CD4-positive, alpha-beta T cell treated with Interferon alpha-2 for 1 hour (primary cell): ENCODE measurements around the gene ADPGK.
"Not testable (repeated sequence)": the region's sequence is repeated elsewhere in the genome, so short reads cannot be mapped to it uniquely, and the experiment has no call there.

Experiments used
- DNase-seq, 2 donors: peaks; one replicate each; pipeline ENCODE4 v3.0.0-alpha.2; 2020 to 2022

The ADPGK gene

GRCh38 chr15:72737723-72738122 lies 45.8 kb downstream of the ADPGK start:
- no peak for DNase-seq

- DNase-seq = no peak
Observed at GRCh38 chr15:72737061-72737460, 46.5 kb downstream of the ADPGK start.

- DNase-seq = no peak
Observed at GRCh38 chr15:72735111-72735510, 48.4 kb downstream of the ADPGK start.

- DNase-seq = no peak
Observed at GRCh38 chr15:72733941-72734738, 49.4 kb downstream of the ADPGK start.

GRCh38 chr15:72732516-72732915 lies 51.0 kb downstream of the ADPGK start:
- DNase-seq = no peak

GRCh38 chr15:72732086-72732485 lies 51.5 kb downstream of the ADPGK start:
- no peak for DNase-seq

GRCh38 chr15:72728821-72729220 lies 54.7 kb downstream of the ADPGK start:
- no peak for DNase-seq

- DNase-seq = not testable (repeated sequence)
Observed at GRCh38 chr15:72728249-72728648, 55.3 kb downstream of the ADPGK start.

GRCh38 chr15:72727154-72727553 lies 56.4 kb downstream of the ADPGK start:
- DNase-seq = no peak

- not testable (repeated sequence) for DNase-seq
Observed at GRCh38 chr15:72725851-72726250, 57.7 kb downstream of the ADPGK start.

- no peak for DNase-seq
Observed at GRCh38 chr15:72725446-72725845, 58.1 kb downstream of the ADPGK start.

GRCh38 chr15:72724028-72724427 lies 59.5 kb downstream of the ADPGK start:
- DNase-seq = no peak

GRCh38 chr15:72722071-72722696 lies 61.4 kb downstream of the ADPGK start:
- DNase-seq = peak; percentile 60 to 72

- DNase-seq = not testable (repeated sequence)
Observed at GRCh38 chr15:72708551-72709303, 74.8 kb downstream of the ADPGK start.

GRCh38 chr15:72706266-72706665 lies 77.3 kb downstream of the ADPGK start:
- DNase-seq = no peak
